ENCODE results near the gene MAPK1IP1L. TPM values are rescaled to one million over a fixed set of nuclear protein-coding genes. Genes with fewer than 3 reads are reported as not detected.

Gene MAPK1IP1L
- total and polyA plus RNA-seq, 2 donors: 38.3 to 56.1 TPM

GRCh38 chr14:55114720-55115119, 63.3 kb downstream of the MAPK1IP1L start:
- no peak overlapping the region for H3K4me3 ChIP-seq (ENCODE audit: low read depth, low read length)
- no peak overlapping the region for H3K27ac ChIP-seq (ENCODE audit: low read depth)
- WGBS: 83% methylated on average over 2 of the region's 2 CpGs
- H3K36me3 ChIP-seq (ENCODE audit: insufficient read depth): no peaks in the 10 kb centered on the region
- DNase-seq (ENCODE audit: extremely low spot score): no peak
- no peaks in the 10 kb centered on the region for H3K4me1 ChIP-seq (ENCODE audit: insufficient read depth)

DNA sequence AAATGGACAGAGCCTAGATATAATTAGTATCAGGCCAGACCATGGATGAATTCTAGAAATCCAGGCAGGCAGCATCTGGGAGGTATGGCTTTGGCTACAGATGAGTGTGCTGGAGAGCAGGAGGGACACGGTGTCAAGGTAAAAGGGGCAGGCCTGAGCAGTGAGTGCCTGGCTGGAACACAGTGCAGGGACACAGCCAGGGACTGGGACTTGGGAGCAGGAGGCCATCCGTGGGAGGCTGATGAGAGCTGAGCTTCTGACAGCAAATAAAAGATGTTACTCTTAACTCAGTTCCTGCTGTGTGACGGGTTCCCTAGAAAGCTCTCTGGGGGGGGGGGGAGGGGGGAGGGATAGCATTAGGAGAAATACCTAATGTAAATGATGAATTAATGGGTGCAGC, 64.0 kb downstream of the MAPK1IP1L start:
- H3K4me3 ChIP-seq (ENCODE audit: low read depth, low read length): no peak overlapping the region
- WGBS: 61% methylated on average over 3 of the region's 3 CpGs
- DNase-seq (ENCODE audit: extremely low spot score): no peak
- no peaks in the 10 kb centered on the region for H3K4me1 ChIP-seq (ENCODE audit: insufficient read depth)
- no peak overlapping the region for H3K27ac ChIP-seq (ENCODE audit: low read depth)
- H3K36me3 ChIP-seq (ENCODE audit: insufficient read depth): no peaks in the 10 kb centered on the region

DNA sequence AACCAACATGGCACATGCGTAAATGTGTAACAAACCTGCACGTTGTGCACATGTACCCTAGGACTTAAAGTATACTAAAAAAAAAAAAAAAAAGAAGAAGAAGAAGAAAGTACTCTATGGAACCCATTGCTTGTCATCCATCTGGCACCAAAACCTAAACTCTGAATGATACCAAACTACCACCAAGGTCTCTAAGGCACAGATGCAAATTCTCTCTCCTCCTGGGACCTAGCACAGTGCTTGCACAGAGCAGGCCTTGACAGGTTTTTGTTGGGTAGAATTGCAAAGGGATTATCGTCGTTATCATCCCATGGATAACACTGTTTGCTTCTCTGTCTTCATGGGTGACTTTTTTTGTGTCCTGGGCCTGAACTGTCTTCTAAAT, 64.4 kb downstream of the MAPK1IP1L start:
- Histone ChIP-seq H3K4me3 (ENCODE audit: low read depth, low read length) (no peak overlapping the region), H3K27ac (ENCODE audit: low read depth) (no peak overlapping the region), H3K36me3 (ENCODE audit: insufficient read depth) (no peaks in the 10 kb centered on the region), H3K4me1 (ENCODE audit: insufficient read depth) (no peaks in the 10 kb centered on the region)
- 90% methylated on average over 4 of the region's 4 CpGs for WGBS
- no peak for DNase-seq (ENCODE audit: extremely low spot score)

DNA sequence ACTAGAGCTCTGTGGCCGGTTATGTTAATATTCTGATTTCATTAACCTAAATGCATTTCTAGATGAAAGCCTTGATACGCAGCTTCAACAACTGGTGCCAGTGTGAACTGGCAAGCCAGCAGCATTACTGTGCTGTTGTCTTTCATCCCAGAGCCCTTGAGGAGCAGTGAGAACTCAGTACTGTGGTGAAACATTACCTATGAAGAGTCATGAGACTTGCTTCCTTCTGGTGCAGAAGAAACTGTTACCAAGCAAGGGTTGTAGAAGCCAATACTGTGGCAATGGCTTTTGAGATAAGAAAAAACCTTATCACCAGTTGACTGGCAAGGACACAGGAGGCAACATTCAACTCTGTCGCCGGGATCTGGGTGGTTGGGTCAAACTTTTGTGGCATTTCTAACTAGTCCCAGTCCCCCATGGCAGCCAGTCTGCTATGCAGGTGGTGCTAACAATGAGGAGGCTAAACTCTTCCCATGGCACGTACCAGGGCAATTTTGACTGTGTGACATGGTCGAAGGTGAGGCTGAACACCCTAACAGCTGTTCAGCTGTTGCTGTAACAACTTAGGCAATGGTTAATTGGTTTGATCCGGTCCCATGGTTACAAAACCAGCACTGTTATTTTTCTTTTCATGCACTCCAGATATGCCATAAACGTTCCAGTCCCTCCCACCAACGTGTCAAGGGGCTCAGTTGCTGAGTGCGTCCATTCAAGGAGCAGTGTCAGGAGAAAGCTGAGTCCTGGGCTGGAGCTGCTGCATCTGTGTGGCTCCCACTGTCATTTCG, 65.0 kb downstream of the MAPK1IP1L start:
- WGBS: 78% methylated on average over 11 of the region's 11 CpGs
- H3K4me1 ChIP-seq (ENCODE audit: insufficient read depth): no peaks in the 10 kb centered on the region
- H3K27ac ChIP-seq (ENCODE audit: low read depth): no peak overlapping the region
- no peak overlapping the region for H3K4me3 ChIP-seq (ENCODE audit: low read depth, low read length)
- H3K36me3 ChIP-seq (ENCODE audit: insufficient read depth): no peaks in the 10 kb centered on the region
- no peak for DNase-seq (ENCODE audit: extremely low spot score)

DNA sequence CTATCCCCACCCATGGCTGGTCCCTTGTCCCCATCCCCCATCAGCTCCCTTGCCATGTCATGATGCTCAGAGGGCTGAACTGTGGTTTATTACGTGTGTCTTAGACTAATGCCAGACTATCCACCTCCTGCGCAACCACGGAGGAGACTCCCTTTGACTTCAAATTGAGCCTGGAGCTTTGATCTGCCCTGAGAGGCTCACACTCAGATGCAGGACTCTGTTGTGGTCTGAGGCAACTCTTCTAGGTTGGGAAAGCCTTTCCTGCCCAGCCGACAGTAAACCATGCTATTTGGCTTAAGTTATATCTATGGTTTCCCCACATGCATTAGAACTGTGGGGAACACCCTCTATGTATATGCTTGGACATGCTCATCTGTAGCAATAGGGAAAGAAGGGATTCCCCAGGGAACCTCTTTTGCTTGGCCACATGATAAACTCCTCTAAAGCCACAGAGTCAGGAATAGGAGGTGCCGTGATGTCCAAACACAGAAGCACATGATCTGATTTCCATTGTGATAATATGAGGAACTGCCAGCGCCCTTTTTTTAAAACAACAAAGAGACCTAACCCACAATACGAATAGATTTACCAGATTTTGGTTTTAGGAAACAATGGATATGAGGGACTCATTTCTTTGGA, 66.5 kb downstream of the MAPK1IP1L start:
- Histone ChIP-seq H3K27ac (ENCODE audit: low read depth) (peak overlapping the region; percentile 76), H3K4me1 (ENCODE audit: insufficient read depth) (peaks cover 1% of the 10 kb centered on the region)

GRCh38 chr14:55118761-55119160, 67.3 kb downstream of the MAPK1IP1L start:
- no peak overlapping the region for H3K27ac ChIP-seq (ENCODE audit: low read depth)
- 50% methylated on average over 3 of the region's 3 CpGs for WGBS
- no peak for DNase-seq (ENCODE audit: extremely low spot score)

More for the DNA sequence above, 66.5 kb downstream of the MAPK1IP1L start:
- no peak overlapping the region for H3K4me3 ChIP-seq (ENCODE audit: low read depth, low read length)
- H3K36me3 ChIP-seq (ENCODE audit: insufficient read depth): no peaks in the 10 kb centered on the region
- WGBS: 77% methylated on average over 7 of the region's 7 CpGs
- DNase-seq (ENCODE audit: extremely low spot score): no peak

More at GRCh38 chr14:55118761-55119160, 67.3 kb downstream of the MAPK1IP1L start:
- no peaks in the 10 kb centered on the region for H3K36me3 ChIP-seq (ENCODE audit: insufficient read depth)
- no peak overlapping the region for H3K4me3 ChIP-seq (ENCODE audit: low read depth, low read length)
- H3K4me1 ChIP-seq (ENCODE audit: insufficient read depth): peaks cover 1% of the 10 kb centered on the region

Other genes with a start within 250 kb of the MAPK1IP1L start
- gene GCH1, start 148.8 kb upstream of the MAPK1IP1L start, total RNA-seq: 5.8 TPM
- gene GCH1, start 148.8 kb upstream of the MAPK1IP1L start, polyA plus RNA-seq: 5.2 TPM
- 14.1 TPM for gene WDHD1, start 24.5 kb upstream of the MAPK1IP1L start, total RNA-seq
- gene WDHD1, start 24.5 kb upstream of the MAPK1IP1L start, polyA plus RNA-seq: 2.0 TPM
- gene SOCS4, start 24.4 kb upstream of the MAPK1IP1L start, total RNA-seq: 32.9 TPM
- gene SOCS4, start 24.4 kb upstream of the MAPK1IP1L start, polyA plus RNA-seq: 7.8 TPM
- gene LGALS3, start 77.6 kb downstream of the MAPK1IP1L start, total RNA-seq: 81.3 TPM
- gene LGALS3, start 77.6 kb downstream of the MAPK1IP1L start, polyA plus RNA-seq: 427 TPM
- 23.4 TPM for gene DLGAP5, start 139.9 kb downstream of the MAPK1IP1L start, total RNA-seq
- gene DLGAP5, start 139.9 kb downstream of the MAPK1IP1L start, polyA plus RNA-seq: 0.19 TPM
- gene FBXO34, start 219.8 kb downstream of the MAPK1IP1L start, total RNA-seq: 39.0 TPM
- 12.1 TPM for gene FBXO34, start 219.8 kb downstream of the MAPK1IP1L start, polyA plus RNA-seq

All from urinary bladder (tissue), 4 donors.